GM10847 (cell line): ENCODE data around the gene NUP37.

Experiments used
- POLR2A ChIP-seq: IDR thresholded peaks from 2 replicates; pipeline ENCODE4 v1.6.1; 2011; ENCODE audit not compliant: insufficient read length; ENCODE audit errors: extremely low read depth

The NUP37 gene, protein sequence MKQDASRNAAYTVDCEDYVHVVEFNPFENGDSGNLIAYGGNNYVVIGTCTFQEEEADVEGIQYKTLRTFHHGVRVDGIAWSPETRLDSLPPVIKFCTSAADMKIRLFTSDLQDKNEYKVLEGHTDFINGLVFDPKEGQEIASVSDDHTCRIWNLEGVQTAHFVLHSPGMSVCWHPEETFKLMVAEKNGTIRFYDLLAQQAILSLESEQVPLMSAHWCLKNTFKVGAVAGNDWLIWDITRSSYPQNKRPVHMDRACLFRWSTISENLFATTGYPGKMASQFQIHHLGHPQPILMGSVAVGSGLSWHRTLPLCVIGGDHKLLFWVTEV

DNA sequence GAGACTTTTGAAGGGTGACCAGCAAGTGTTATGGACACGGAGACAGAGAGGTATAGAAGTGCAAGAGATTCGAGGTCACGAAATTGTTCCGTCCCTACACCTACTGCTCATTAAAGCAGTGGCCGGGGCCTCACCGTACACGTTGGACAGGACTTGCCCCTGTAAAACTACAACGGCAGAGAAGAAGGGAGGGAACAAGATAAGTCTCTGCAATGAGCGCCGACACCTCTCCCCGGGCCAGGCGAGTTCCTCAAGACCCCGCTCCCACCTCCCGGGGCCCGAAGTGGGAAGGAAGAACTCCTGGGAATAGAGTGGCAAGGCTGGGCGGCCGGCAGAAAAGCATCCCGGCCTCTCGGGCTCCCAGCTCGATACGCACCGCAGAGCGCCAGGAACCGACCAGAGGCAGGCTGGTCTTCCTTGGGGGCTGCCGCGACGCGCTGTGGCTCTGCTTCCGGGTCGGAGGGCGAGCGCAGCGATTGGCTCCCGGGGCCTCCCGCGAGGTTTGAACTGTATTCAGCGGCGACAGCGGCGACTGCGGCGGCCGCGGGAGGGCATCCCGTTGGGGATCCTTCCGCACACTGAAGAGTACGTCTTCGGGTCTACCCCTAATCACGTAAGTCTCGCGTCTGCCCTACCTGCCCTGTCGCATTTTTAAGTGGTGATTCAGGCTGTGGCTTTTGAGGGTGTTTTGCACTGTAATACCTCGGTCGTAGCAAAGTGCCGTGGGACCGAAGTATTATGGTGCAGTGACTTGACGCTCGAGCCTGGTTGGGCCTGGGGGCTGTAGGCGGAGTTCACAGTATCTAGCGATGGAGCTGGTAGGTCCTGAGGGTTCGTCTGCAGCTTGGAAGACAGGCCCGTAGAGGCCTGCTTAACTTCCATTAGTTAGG lies at the start of gene NUP37, which contains the start of gene PARPBP:
Gene NUP37 (minus strand): TSS at position 441 of the 890 bp plus-strand sequence. CDS start 1,596 bp downstream, outside the sequence.
Gene PARPBP (plus strand): TSS at position 510 of the 890 bp plus-strand sequence. CDS start 3,706 bp downstream, outside the sequence.
- TF ChIP-seq POLR2A, result peak; percentile 90

DNA sequence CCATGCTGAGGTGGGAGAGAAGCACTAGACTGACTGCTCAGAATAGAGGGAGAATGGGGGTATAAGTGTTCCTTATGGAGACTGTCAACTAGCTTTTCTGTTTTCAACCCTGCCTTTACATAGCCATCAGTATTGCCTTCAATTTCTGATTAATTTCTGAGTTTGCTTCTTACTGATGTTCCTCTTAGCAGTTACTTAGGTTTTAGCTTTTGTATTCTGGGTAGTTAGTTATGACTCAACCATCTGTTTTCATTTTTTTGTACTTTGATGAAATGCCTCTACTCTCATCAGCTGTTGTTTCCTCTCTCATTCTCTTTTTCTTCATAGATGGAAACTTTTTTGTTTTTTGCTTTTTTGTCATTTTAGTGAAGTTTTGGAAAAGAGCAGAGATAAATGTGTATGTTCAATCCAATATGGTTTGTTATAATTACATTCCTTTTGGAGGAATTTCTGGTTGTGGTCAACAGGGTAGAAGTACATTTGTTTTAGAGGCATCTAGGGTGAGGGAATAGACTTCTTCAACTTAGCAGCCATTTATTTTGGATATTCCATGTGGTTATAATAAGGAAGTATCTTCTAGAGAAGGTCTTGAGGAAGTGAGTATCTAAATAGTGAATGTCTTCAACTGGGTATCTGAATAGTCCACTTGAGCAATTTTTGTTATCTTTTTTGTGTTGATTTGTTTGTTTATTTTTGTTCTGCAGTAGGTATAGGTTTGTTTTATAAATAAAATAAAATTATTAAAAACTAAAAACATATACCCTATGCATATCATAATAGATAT lies 48.1 kb upstream of the NUP37 start:
- TF ChIP-seq POLR2A, result no peak

DNA sequence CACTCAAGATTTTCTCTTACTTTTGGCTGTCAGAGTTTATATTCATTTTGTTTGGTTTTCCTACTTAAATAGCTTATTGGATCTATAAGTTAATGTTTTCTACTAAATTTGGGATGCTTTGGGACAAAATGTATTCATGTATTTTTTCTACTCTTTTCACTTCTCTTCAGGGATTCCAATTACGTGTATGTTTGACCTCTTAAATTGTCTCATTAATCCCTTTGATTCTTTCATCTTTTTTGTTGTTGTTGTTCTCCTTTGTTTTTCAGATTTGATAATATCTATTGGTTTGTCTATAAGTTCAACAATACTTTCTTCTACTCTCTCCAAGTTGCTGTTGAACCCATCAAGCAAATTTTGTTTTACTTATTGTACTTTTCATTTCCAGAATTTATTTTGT lies 43.5 kb upstream of the NUP37 start:
- no peak for TF ChIP-seq POLR2A

DNA sequence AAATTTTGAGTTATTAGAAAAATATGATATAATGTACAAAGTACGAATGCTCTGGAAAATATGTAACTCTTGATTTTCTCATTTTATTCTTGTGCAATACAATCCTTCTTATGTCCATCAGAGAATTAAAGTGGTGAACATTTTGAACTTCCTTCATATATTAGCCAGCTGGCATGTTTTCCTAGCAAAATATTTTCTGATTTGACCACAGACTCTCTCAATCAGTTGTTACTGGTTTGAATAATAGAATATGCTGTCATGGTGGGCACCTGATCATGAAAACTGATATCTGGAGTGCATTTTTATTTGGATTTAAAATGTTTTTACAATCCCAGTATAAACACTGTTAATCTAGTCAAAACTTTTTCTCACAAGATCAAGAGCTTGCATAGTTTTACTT lies 24.3 kb upstream of the NUP37 start:
- no peak for TF ChIP-seq POLR2A

DNA sequence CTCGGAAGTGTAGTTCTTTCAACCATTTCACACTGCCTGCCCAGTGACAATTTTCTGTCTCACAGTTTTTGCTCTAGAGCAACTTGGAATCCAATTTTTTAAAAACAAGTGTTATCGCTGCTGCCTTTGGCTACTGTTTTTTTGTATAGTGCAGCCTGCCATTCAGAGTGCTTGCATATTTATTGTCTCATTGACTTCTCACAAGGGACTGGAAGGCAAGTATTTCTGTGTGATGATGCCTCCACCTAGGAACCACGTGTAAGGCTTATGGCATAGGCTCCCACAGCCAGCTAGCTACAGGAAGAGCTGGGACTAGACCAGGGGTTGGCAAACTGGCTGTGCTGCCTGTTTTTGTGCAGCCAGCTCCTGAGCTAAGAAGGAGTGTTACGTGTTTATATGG lies 972 bp upstream of the NUP37 start:
- TF ChIP-seq POLR2A, result no peak

DNA sequence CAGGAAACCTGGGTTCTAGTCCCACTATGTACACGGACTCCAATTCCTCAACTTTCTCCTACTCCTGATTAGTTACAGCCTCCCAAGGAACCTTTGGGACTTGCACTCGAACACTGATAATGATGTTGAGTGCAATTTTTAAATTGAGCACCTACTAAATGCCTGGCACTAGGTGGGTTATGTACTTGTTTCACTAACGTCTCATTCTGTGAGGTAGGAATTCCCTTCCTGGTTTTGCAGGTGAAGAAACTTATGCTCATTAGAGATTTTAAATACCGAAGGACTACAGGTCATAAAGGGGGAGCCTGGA lies 605 bp upstream of the NUP37 start:
- TF ChIP-seq POLR2A, result no peak

DNA sequence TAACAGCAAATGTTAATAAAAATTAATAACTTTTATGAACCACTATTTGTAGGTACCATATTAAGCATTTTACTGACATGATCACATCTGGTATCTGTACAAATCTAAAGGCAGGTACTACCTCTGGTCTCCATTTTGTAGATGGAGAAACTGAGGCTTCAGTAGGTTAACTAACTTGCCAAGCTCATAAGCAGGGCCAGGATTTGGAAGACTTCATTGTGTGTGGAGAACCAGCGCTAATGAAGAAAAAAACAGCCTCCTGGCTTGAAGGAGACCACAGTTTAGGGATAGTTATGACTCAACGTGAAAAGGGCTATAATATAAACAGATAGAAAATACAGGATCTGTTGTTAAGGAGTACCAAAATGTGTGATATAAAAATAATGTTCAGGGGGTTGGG lies 1.0 kb downstream of the NUP37 start:
- TF ChIP-seq POLR2A, result no peak

DNA sequence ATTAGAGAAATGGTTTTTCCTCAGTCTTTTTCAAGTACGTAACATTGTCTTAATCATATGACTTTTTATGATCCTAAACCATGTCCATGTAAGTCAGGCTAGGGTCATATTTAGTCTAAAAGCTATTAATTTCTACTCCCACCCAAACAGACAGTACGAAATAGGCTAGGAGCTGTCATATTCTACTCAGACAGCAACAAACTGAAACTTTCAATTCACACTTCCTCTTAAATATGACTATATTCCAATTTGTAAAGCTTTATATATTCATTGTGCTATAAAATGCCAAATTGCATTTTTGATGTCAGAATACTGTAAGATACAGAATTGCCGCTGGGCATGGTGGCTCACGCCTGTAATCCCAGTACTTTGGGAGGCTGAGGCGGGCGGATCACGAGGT lies 3.5 kb downstream of the NUP37 start:
- no peak for TF ChIP-seq POLR2A

DNA sequence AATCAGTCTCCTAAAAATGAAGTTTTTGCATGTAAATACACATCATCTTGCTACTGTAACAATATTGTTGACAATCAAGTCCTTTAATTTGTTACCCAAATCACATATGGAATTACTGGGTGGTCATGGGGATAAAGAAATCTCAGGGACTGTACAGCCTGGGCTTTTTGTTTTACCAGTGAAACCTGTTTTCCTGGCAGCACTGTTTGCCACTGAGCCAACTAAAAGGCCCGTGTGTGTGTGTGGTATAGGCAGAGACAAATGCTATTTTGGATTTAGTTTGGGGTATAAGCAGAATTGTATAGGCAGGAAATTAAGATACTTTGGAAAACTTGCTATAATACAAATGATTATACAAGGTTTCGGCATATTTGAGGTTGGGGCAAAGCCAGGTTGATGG lies 5.7 kb downstream of the NUP37 start:
- TF ChIP-seq POLR2A, result no peak

DNA sequence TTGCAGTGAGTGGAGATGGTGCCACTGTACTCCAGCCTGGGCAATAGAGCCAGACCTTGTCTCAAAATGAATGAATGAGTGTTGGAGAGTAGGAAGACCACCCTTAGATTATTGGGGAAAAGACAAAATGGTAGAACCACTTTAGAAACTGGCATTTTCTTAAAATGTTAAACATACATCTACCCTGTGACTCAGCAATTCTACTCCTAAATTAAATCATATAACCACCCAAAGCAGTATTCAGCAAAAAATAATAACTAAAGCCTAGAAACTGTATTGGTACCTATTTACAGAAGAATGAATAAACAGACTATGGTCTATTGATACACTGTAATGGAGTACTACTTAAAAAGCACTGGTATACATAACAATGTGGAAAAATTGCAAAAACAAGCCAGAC lies 9.1 kb downstream of the NUP37 start:
- TF ChIP-seq POLR2A, result no peak

DNA sequence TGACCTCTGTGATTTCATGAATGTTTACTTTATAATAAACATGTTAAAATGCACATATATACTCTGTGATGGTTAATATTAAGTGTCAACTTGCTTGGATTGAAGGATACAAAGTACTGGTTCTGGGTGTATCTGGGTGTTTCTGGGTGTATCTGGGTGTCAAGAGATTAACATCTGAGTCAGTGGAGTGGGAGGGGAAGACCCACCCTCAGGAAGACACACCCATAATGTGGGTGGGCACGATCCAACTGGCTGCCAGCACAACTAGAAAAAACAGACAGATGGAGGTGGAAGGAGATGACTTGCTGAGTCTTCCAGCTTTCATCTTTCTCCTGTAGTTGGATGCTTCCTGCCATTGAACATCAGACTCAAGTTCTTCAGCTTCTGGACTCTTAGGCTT lies 11.9 kb downstream of the NUP37 start:
- no peak for TF ChIP-seq POLR2A

DNA sequence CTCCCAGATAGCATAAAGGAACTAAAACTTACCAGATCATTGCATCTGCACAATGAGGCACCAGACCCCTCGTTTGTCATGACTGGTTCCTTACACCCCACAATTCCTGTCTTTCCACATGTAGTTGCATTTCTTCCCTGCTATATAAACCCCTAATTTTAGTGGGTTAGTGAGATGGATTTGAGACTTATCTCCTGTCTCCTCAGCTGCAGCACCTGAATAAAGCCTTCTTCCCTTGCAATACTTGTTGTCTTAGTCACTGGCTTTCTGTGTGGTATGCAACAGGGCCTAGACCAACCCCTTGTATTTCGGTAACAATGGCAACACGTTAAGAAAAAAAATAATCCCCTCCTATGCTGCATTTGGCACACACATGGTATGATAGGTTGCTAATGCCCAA lies 13.0 kb downstream of the NUP37 start:
- TF ChIP-seq POLR2A, result no peak

DNA sequence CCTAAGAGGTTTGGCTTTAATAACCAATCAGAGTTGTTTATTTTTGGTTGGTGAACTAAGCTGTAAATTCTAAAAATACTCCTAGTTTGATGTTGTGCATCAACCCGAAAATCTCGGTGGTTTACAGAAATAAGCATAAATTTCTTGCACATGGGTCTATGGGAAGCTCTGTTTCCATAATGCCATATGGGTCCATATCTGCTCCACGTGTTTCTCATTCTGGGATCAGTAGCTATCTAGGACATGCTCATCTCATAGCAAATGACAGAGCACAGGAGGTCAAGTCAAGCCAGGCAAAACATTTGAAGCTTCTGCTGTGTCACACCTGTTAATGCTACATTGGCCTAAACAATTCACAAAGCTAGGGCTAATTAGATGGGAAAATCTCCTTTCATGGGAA lies 23.1 kb downstream of the NUP37 start:
- no peak for TF ChIP-seq POLR2A

DNA sequence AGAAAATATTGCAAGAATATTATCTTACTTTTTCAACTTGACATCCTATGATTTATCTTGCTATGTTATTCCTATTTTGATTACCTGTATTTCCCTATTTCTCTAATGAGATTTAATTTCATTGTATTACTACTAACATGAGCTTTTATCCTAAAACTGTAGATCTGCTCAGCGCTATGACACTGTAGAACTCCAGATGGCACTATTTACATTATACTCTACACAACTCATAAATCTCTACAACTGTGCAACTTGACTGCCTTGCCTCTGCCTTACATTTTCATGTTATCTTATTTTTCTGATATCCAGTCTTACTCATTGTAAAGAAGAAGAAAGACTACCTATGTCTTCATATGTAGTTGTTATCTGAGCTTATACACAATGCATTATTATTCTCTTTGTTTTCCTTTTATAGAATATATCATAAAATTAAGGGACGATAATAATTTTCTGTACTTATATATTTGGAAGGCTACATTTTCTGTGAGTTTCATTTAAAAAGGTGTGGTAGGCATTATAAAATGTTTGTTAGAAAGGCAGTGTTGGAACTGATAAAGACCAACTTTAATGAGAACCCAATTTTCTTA lies 24.1 kb downstream of the NUP37 start:
- no peak for TF ChIP-seq POLR2A

DNA sequence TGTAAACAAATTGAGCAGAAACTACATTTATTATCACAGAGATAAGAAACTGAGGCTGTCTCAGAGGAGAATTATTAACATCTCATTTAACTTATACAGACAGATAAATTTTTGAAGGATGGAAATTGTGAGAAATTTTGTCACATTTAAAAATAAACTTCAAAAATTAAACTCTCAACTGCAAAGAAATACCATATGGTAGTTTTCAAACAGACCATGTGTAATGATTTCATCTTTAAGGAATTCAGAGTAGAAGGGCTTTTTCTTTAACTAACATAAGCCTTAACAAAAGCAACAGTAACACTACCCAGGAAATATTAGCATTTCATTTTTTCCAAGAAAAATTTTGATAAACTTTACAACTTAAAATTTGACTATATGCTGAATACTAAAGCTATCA lies 26.6 kb downstream of the NUP37 start:
- no peak for TF ChIP-seq POLR2A
